Breast epithelium (tissue), 4 donors: ENCODE data around the gene TTC23. TPM values are rescaled to one million over a fixed set of nuclear protein-coding genes. Genes with fewer than 3 reads are reported as not detected.

Experiments
- DNase-seq, 2 donors: peaks; one replicate each; pipeline ENCODE4 v3.0.0-alpha.2; 2019; ENCODE audit warnings: low spot score in 2 of 2
- H3K27ac ChIP-seq, 2 donors: fragments of 200-600 bp; sonication (generic) in 1 of 2; one replicate each; pipeline ENCODE4 v1.5.1; 2016 to 2019; ENCODE audit warnings: mild to moderate bottlenecking in 1 of 2
- H3K27me3 ChIP-seq, 2 donors: fragments of 200-600 bp; sonication (generic) in 1 of 2; one replicate each; pipeline versions ENCODE4 v1.5.1 to v1.6.0; 2017 to 2019; ENCODE audit warnings: control low read depth in 1 of 2, mild to moderate bottlenecking in 1 of 2
- H3K36me3 ChIP-seq: fragments of 200-600 bp; one replicate; pipeline ENCODE4 v1.5.1; 2019
- H3K4me1 ChIP-seq, 2 donors: fragments of 200-600 bp; sonication (generic); one replicate each; pipeline ENCODE4 v1.5.1; 2016 to 2019; ENCODE audit warnings: control low read depth in 1 of 2
- H3K4me3 ChIP-seq, 3 donors: fragments of 200-600 bp; sonication (generic); 1 replicate in 2 of 3; 2 replicates in 1 of 3; pipeline ENCODE4 v1.5.1; 2016 to 2019; ENCODE audit warnings: mild to moderate bottlenecking in 3 of 3, moderate library complexity in 2 of 3
- H3K9me3 ChIP-seq, 2 donors: fragments of 200-600 bp; sonication (generic) in 1 of 2; one replicate each; pipeline ENCODE4 v1.5.1; 2016 to 2019; ENCODE audit warnings: control low read depth in 1 of 2
- POLR2A ChIP-seq: fragments of 450-650 bp; IDR thresholded peaks from one replicate; pipeline ENCODE4 v1.6.1; 2016; ENCODE audit warnings: antibody characterized with exemption, mild to moderate bottlenecking, moderate library complexity
- POLR2AphosphoS5 ChIP-seq, 3 donors: sonication (generic); formaldehyde crosslinking; IDR thresholded peaks; one replicate each; pipeline ENCODE4 v1.6.1; 2017; ENCODE audit warnings: antibody characterized with exemption in 3 of 3
- intact Hi-C: fragments of 100-400 bp; cut with DNase I; formaldehyde crosslinking; loops from one replicate; pipeline ENCODE4 v1.15.1; 2023; ENCODE audit warnings: low total_unique reads
- total RNA-seq, 3 donors: library from RNA; depleted of rRNA; stranded (reverse); fragments of >200 nt; gene quantifications; one replicate each; pipeline ENCODE4 v1.1.0, GENCODE V29; 2016
- TF ChIP-seq, protein P1 (sequence below), 3 donors: fragments of 450-650 bp; IDR thresholded peaks; one replicate each; pipeline ENCODE4 v1.5.1; 2016 to 2017; ENCODE audit warnings: antibody characterized with exemption in 3 of 3, mild to moderate bottlenecking in 3 of 3, moderate library complexity in 3 of 3

The TTC23 gene
- total RNA-seq, 3 donors from 2014 or later: 19.2 to 43.9 (median 29.5) TPM

DNA sequence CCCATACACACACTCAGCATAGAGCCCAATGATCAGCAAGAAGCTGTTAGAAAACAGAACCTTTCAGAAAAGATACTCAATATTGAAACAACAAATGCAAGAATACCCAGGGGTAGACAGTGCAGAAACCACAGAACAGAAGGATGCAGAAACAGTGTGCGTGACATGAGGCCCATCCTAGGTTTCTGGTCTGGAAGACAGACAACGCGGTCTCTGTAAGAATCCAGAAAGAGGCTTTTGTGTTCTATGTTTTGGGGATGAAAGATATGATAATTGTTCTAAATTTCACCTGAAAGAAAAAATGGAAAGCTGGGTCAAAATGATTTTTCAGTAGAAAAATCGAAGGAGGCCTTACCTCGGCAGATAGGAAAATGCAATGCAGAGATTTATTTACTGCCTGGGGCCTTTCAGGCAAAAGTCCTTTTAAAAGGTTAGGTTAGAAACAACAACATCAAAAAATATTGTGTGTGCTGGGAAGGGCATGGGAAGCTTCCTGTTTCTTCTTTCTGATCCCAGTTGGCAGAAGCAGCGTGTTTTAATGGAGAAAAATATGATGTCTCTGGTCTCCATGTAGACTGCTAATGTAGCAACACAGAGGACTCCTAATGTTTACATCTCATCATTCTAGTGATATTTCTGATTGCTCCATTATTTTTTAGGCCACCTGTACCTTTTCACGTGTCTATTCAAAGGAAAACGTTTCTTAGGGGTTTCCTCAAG, 127.5 kb downstream of the TTC23 start:
- intact Hi-C loops: no loop called here
- H3K9me3 ChIP-seq: no peaks in the 10 kb centered on the region
- TF ChIP-seq POLR2A (no peak), POLR2AphosphoS5 (IDR thresholded peaks at IDR 0.05) (no peak)
- TF ChIP-seq, protein P1, sequence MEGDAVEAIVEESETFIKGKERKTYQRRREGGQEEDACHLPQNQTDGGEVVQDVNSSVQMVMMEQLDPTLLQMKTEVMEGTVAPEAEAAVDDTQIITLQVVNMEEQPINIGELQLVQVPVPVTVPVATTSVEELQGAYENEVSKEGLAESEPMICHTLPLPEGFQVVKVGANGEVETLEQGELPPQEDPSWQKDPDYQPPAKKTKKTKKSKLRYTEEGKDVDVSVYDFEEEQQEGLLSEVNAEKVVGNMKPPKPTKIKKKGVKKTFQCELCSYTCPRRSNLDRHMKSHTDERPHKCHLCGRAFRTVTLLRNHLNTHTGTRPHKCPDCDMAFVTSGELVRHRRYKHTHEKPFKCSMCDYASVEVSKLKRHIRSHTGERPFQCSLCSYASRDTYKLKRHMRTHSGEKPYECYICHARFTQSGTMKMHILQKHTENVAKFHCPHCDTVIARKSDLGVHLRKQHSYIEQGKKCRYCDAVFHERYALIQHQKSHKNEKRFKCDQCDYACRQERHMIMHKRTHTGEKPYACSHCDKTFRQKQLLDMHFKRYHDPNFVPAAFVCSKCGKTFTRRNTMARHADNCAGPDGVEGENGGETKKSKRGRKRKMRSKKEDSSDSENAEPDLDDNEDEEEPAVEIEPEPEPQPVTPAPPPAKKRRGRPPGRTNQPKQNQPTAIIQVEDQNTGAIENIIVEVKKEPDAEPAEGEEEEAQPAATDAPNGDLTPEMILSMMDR (IDR thresholded peaks at IDR 0.05): no peak
- H3K4me1 ChIP-seq: peaks cover 14 to 26% of the 10 kb centered on the region in 2 donors
- no peak for DNase-seq
- H3K36me3 ChIP-seq: no peaks in the 10 kb centered on the region
- no peak overlapping the region for H3K4me3 ChIP-seq
- peak overlapping the region; percentile 87 to 95 for H3K27ac ChIP-seq
- H3K27me3 ChIP-seq: no peaks in the 10 kb centered on the region

DNA sequence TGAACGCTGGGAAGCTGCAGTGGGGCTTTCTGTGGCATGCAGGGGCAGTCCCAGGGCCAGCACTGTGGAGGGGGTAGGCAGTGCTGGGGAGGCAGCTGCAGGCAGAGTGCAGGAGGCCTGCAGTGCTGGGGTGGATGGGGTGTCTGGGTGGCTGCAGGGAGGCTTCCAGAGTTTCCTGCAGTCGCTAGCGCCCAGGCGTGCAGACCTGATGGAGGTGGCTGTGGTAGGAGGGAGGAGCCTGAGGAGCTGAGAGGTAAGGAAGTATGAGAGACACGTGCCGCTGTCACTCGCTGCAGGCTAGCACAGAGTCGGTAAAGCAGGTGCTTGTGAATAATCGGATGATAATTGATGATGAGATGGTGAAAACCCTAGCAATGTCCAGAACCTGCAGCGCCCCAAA, 128.2 kb downstream of the TTC23 start:
- DNase-seq: no peak
- no peaks in the 10 kb centered on the region for H3K36me3 ChIP-seq
- peak overlapping the region; percentile 87 to 95 for H3K27ac ChIP-seq
- intact Hi-C loops: no loop called here
- H3K9me3 ChIP-seq: no peaks in the 10 kb centered on the region
- no peaks in the 10 kb centered on the region for H3K27me3 ChIP-seq
- peaks cover 14 to 26% of the 10 kb centered on the region in 2 donors for H3K4me1 ChIP-seq
- H3K4me3 ChIP-seq: no peak overlapping the region
- TF ChIP-seq POLR2AphosphoS5 (IDR thresholded peaks at IDR 0.05): peak in 1 of 3 donors; percentile 8
- TF ChIP-seq, protein P1 (IDR thresholded peaks at IDR 0.05): no peak
- TF ChIP-seq POLR2A: no peak

GRCh38 chr15:99120050-99120777, 129.2 kb downstream of the TTC23 start:
- intact Hi-C loops: no loop called here
- Histone ChIP-seq H3K4me1 (peaks cover 14 to 24% of the 10 kb centered on the region in 2 donors), H3K9me3 (no peaks in the 10 kb centered on the region), H3K4me3 (no peak overlapping the region), H3K27ac (peak overlapping the region; percentile 72 to 87), H3K27me3 (no peaks in the 10 kb centered on the region), H3K36me3 (no peaks in the 10 kb centered on the region)
- no peak for DNase-seq
- no peak for TF ChIP-seq POLR2A
- TF ChIP-seq POLR2AphosphoS5 (IDR thresholded peaks at IDR 0.05): no peak
- TF ChIP-seq, protein P1 (IDR thresholded peaks at IDR 0.05): no peak

- DNase-seq: no peak
- Histone ChIP-seq H3K27me3 (no peaks in the 10 kb centered on the region), H3K4me3 (no peak overlapping the region), H3K4me1 (peaks cover 8 to 15% of the 10 kb centered on the region in 2 donors), H3K9me3 (no peaks in the 10 kb centered on the region), H3K27ac (peak overlapping the region; percentile 28 to 87), H3K36me3 (no peaks in the 10 kb centered on the region)
- TF ChIP-seq POLR2AphosphoS5 (IDR thresholded peaks at IDR 0.05): peak in 1 of 3 donors; percentile 15
- TF ChIP-seq, protein P1 (IDR thresholded peaks at IDR 0.05): no peak
- intact Hi-C loops: no loop called here
These were observed 130.4 kb downstream of the TTC23 start for GRCh38 chr15:99118801-99119546.
